HEK293 (cell line): ENCODE data around the gene RTP3.

Experiments
- ATF2 ChIP-seq: fragments of 450-650 bp; formaldehyde crosslinking; IDR thresholded peaks from 2 replicates; pipeline ENCODE4 v1.5.1; 2016; ENCODE audit warnings: missing biosample characterization, missing genetic modification characterization, low read depth
- SETDB1 ChIP-seq: IDR thresholded peaks from one replicate; pipeline ENCODE4 v1.6.1; 2017; ENCODE audit warnings: mild to moderate bottlenecking, low read length, moderate library complexity, mixed read lengths; ENCODE audit not compliant: insufficient read length
- ZNF335 ChIP-seq: fragments of 450-650 bp; formaldehyde crosslinking; conservative IDR thresholded peaks from 2 replicates; pipeline ENCODE4 v1.5.1; 2016; ENCODE audit warnings: missing biosample characterization, missing genetic modification characterization
- ZNF473 ChIP-seq: fragments of 450-650 bp; formaldehyde crosslinking; IDR thresholded peaks from 2 replicates; pipeline ENCODE4 v1.5.1; 2017; ENCODE audit warnings: missing biosample characterization, missing genetic modification characterization
- ZNF580 ChIP-seq: fragments of 450-650 bp; formaldehyde crosslinking; IDR thresholded peaks from 2 replicates; pipeline ENCODE4 v1.5.1; 2016; ENCODE audit warnings: missing biosample characterization, missing genetic modification characterization
- ZNF610 ChIP-seq: fragments of 450-650 bp; formaldehyde crosslinking; IDR thresholded peaks from 2 replicates; pipeline ENCODE4 v1.5.1; 2016; ENCODE audit warnings: missing biosample characterization, missing genetic modification characterization, borderline replicate concordance
- ZNF664 ChIP-seq: fragments of 450-650 bp; formaldehyde crosslinking; IDR thresholded peaks from 2 replicates; pipeline ENCODE4 v1.5.1; 2016; ENCODE audit warnings: missing biosample characterization, missing genetic modification characterization
- ZNF785 ChIP-seq: fragments of 450-650 bp; formaldehyde crosslinking; IDR thresholded peaks from 2 replicates; pipeline ENCODE4 v1.5.1; 2016; ENCODE audit warnings: missing biosample characterization, missing genetic modification characterization
- TF ChIP-seq, protein P1 (sequence below): fragments of 450-650 bp; formaldehyde crosslinking; IDR thresholded peaks from 2 replicates; pipeline ENCODE4 v1.5.1; 2016; ENCODE audit warnings: missing biosample characterization, missing genetic modification characterization

DNA sequence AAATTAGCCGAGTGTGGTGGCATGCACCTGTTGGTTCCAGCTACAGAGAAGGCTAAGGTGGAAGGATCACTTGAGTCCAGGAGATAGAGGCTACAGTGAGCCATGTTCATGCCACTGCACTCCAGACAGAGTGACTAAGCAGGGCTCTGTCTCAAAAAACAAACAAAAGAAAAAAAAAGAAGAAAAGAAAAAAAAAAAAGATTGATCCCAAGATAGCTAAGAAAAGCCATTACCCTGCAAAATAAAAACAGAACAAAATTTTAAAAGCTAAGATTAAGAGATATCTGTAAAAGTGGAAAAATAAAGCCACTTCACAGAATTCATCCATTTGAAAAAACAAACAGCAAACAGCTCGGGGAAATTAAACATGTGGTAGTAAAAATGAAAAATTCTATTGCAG, 44.6 kb downstream of the RTP3 start:
- TF ChIP-seq ATF2, result no peak
- no peak for TF ChIP-seq ZNF664
- TF ChIP-seq ZNF610, result no peak
- no peak for TF ChIP-seq SETDB1
- TF ChIP-seq ZNF335 (tag by site-specific recombination), result no peak
- TF ChIP-seq, protein P1, sequence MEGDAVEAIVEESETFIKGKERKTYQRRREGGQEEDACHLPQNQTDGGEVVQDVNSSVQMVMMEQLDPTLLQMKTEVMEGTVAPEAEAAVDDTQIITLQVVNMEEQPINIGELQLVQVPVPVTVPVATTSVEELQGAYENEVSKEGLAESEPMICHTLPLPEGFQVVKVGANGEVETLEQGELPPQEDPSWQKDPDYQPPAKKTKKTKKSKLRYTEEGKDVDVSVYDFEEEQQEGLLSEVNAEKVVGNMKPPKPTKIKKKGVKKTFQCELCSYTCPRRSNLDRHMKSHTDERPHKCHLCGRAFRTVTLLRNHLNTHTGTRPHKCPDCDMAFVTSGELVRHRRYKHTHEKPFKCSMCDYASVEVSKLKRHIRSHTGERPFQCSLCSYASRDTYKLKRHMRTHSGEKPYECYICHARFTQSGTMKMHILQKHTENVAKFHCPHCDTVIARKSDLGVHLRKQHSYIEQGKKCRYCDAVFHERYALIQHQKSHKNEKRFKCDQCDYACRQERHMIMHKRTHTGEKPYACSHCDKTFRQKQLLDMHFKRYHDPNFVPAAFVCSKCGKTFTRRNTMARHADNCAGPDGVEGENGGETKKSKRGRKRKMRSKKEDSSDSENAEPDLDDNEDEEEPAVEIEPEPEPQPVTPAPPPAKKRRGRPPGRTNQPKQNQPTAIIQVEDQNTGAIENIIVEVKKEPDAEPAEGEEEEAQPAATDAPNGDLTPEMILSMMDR (tag by site-specific recombination), result no peak
- no peak for TF ChIP-seq ZNF580 (tag by site-specific recombination)
- no peak for TF ChIP-seq ZNF785 (tag by site-specific recombination)
- TF ChIP-seq ZNF473 (tag by site-specific recombination), result no peak
